Transverse colon (tissue), 3 donors: Measurements from ENCODE around the gene MEIKIN.

ENCODE experiments used
- CTCF ChIP-seq, 5 experiments: fragments of 200-600 bp in 3 of 5; fragments of 450-650 bp in 2 of 5; sonication (generic) in 3 of 5; IDR thresholded peaks; 1 replicate in 2 of 5; 2 replicates in 3 of 5; pipeline ENCODE4 v1.5.1; 2016 to 2017; ENCODE audit warnings: antibody characterized with exemption in 5 of 5, inconsistent platforms in 3 of 5, mild to moderate bottlenecking in 2 of 5, moderate library complexity in 1 of 5
- POLR2A ChIP-seq: fragments of 450-650 bp; IDR thresholded peaks from one replicate; pipeline ENCODE4 v1.6.1; 2016; ENCODE audit warnings: antibody characterized with exemption, mild to moderate bottlenecking, moderate library complexity

- TF ChIP-seq CTCF (IDR thresholded peaks at IDR 0.05) (no peak), POLR2A (no peak)
Observed at GRCh38 chr5:131763968-131764367, 181.5 kb downstream of the MEIKIN start.
